Middle frontal gyrus (tissue), 1 donor: ENCODE measurements around the gene CD163.
"Not testable (repeated sequence)": the region's sequence is repeated elsewhere in the genome, so short reads cannot be mapped to it uniquely, and the experiment has no call there.

Experiments
- DNase-seq: peaks from one replicate; pipeline ENCODE4 v3.0.0-alpha.2; 2015; ENCODE audit warnings: low spot score; ENCODE audit errors: extremely low spot score

The CD163 gene

GRCh38 chr12:7450667-7451066 lies 52.9 kb downstream of the CD163 start:
- DNase-seq = no peak

- DNase-seq = no peak
Measured at GRCh38 chr12:7448099-7448498, 55.5 kb downstream of the CD163 start.

- no peak for DNase-seq
Measured at GRCh38 chr12:7444537-7444936, 59.0 kb downstream of the CD163 start.

- DNase-seq = no peak
Measured at GRCh38 chr12:7444076-7444475, 59.5 kb downstream of the CD163 start, which contains the start of gene CD163L1. Gene CD163L1 (minus strand): TSS chr12:7444153. CDS start chr12:7444127, 26 bp downstream.

GRCh38 chr12:7441216-7441615 lies 62.4 kb downstream of the CD163 start:
- DNase-seq = no peak

- DNase-seq = no peak
Measured at GRCh38 chr12:7439579-7440505, 63.7 kb downstream of the CD163 start.

- not testable (repeated sequence) for DNase-seq
Measured at GRCh38 chr12:7438291-7438995, 65.1 kb downstream of the CD163 start.

GRCh38 chr12:7437494-7437893 lies 66.1 kb downstream of the CD163 start:
- DNase-seq = not testable (repeated sequence)

- no peak for DNase-seq
Measured at GRCh38 chr12:7434670-7435069, 68.9 kb downstream of the CD163 start.

- DNase-seq = no peak
Measured at GRCh38 chr12:7433276-7433822, 70.2 kb downstream of the CD163 start.

GRCh38 chr12:7431993-7432685 lies 71.4 kb downstream of the CD163 start:
- no peak for DNase-seq
